Measurements from ENCODE around the gene CCL19.

DNA sequence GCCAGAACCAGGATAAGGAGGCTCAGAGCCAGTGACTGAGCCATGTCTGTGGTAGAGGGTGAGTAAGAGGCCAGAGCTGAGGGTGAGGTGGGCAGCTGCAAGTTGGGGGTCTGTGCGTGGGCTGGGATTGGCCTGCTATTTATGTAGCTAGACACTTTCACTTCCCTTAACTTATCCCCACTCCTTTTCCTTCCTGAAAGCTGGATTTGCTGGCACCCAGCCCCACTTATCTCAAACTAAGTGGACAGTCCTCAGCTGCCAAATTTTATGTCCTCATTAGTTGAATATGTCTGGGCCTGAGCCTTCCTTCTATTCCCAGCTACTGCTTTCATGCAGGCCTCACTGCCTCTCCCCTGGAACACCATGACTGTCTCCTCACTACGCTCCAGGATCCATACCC lies 18.9 kb upstream of the CCL19 start, which contains the start of gene CCL21:
- TF ChIP-seq FOSL1 (IDR thresholded peaks at IDR 0.05; ENCODE audit: insufficient read depth, low read depth, low read length) (no peak), ZNF274 (IDR thresholded peaks at IDR 0.05; ENCODE audit: borderline replicate concordance, extremely low read depth, low read length) (no peak), POLR2A (IDR thresholded peaks at IDR 0.05; ENCODE audit: control extremely low read depth in 1 of 2, low read depth in 2 of 2, low read length in 2 of 2) (no peak), KDM1A (IDR thresholded peaks at IDR 0.05; ENCODE audit: borderline replicate concordance, low read length) (no peak), RAD21 (IDR thresholded peaks at IDR 0.05 in 1 of 2, conservative IDR thresholded peaks at IDR 0.05 in 1 of 2; ENCODE audit: low read depth in 2 of 2, low read length in 2 of 2) (no peak), EZH2 (IDR thresholded peaks at IDR 0.05; ENCODE audit: low read depth, low read length, severe bottlenecking) (no peak), TBP (IDR thresholded peaks at IDR 0.05; ENCODE audit: low read depth, low read length) (no peak), TCF12 (IDR thresholded peaks at IDR 0.05; ENCODE audit: low read depth, low read length) (no peak)
- TF ChIP-seq, protein P1, sequence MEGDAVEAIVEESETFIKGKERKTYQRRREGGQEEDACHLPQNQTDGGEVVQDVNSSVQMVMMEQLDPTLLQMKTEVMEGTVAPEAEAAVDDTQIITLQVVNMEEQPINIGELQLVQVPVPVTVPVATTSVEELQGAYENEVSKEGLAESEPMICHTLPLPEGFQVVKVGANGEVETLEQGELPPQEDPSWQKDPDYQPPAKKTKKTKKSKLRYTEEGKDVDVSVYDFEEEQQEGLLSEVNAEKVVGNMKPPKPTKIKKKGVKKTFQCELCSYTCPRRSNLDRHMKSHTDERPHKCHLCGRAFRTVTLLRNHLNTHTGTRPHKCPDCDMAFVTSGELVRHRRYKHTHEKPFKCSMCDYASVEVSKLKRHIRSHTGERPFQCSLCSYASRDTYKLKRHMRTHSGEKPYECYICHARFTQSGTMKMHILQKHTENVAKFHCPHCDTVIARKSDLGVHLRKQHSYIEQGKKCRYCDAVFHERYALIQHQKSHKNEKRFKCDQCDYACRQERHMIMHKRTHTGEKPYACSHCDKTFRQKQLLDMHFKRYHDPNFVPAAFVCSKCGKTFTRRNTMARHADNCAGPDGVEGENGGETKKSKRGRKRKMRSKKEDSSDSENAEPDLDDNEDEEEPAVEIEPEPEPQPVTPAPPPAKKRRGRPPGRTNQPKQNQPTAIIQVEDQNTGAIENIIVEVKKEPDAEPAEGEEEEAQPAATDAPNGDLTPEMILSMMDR (IDR thresholded peaks at IDR 0.05; ENCODE audit: control extremely low read depth in 1 of 3, insufficient read depth in 1 of 3, low read depth in 1 of 3, low read length in 3 of 3): no peak
- TF ChIP-seq, protein P2, sequence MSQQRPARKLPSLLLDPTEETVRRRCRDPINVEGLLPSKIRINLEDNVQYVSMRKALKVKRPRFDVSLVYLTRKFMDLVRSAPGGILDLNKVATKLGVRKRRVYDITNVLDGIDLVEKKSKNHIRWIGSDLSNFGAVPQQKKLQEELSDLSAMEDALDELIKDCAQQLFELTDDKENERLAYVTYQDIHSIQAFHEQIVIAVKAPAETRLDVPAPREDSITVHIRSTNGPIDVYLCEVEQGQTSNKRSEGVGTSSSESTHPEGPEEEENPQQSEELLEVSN (IDR thresholded peaks at IDR 0.05): no peak
